Activated T-helper 17 cell treated with anti-CD3 and anti-CD28 coated beads, Interleukin-2, amount 50 U/mL, for 72 hours (primary cell): ENCODE results near the gene THOC3. TPM values are rescaled to one million over a fixed set of nuclear protein-coding genes. Genes with fewer than 3 reads are reported as not detected.
A peak's percentile ranks its signal among the peaks of the same experiment; 100 is the strongest.
"Not testable (repeated sequence)": the region's sequence is repeated elsewhere in the genome, so short reads cannot be mapped to it uniquely, and the experiment has no call there.

Experiments
- ATAC-seq: fragments of 150-1000 bp; cut with Tn5 transposase; replicated peaks from 2 replicates; pipeline ENCODE4 v1.10.0; 2021; ENCODE audit warnings: mild to moderate bottlenecking, moderate library complexity
- H3K27ac Mint-ChIP-seq: one replicate; pipeline ENCODE4 v1.8.0; 2022; ENCODE audit warnings: mixed read lengths
- H3K27me3 Mint-ChIP-seq: one replicate; pipeline ENCODE4 v1.8.0; 2022; ENCODE audit warnings: mixed read lengths
- H3K36me3 Mint-ChIP-seq: one replicate; pipeline ENCODE4 v1.8.0; 2022; ENCODE audit warnings: low read depth, mild to moderate bottlenecking, mixed read lengths
- H3K4me1 Mint-ChIP-seq: one replicate; pipeline ENCODE4 v1.8.0; 2022; ENCODE audit warnings: mixed read lengths
- H3K4me3 Mint-ChIP-seq: one replicate; pipeline ENCODE4 v1.8.0; 2022; ENCODE audit warnings: mild to moderate bottlenecking, mixed read lengths
- H3K9me3 Mint-ChIP-seq: one replicate; pipeline ENCODE4 v1.8.0; 2022; ENCODE audit warnings: mixed read lengths
- total RNA-seq, 2 donors: library from RNA; stranded (reverse); gene quantifications; one replicate each; pipeline ENCODE4 v1.2.3, GENCODE V29; 2022

The THOC3 gene
- 100 to 1,000 TPM; 122 to 126 TPM for total RNA-seq

GRCh38 chr5:175967471-175968372 is at the start of gene THOC3:
TSS of gene THOC3 (minus strand) at chr5:175968315. CDS start at chr5:175968208, 107 bp downstream.
- not testable (repeated sequence) for H3K4me1 Mint-ChIP-seq, H3K9me3 Mint-ChIP-seq, H3K27me3 Mint-ChIP-seq
- H3K4me3 Mint-ChIP-seq: peak within 1 kb of the TSS; percentile 83
- peak within 1 kb of the TSS; percentile 63 for H3K27ac Mint-ChIP-seq
- peaks cover 28% of the 10 kb centered on the region for H3K36me3 Mint-ChIP-seq
- ATAC-seq: peak; percentile 99

- not testable (repeated sequence) for H3K9me3 Mint-ChIP-seq, H3K4me3 Mint-ChIP-seq, H3K27ac Mint-ChIP-seq, H3K36me3 Mint-ChIP-seq, H3K27me3 Mint-ChIP-seq, H3K4me1 Mint-ChIP-seq
- ATAC-seq: peak; percentile 98
Measured at GRCh38 chr5:176017324-176017723, 49.2 kb upstream of the THOC3 start.

- not testable (repeated sequence) for H3K36me3 Mint-ChIP-seq, H3K27ac Mint-ChIP-seq, H3K4me3 Mint-ChIP-seq, H3K9me3 Mint-ChIP-seq, ATAC-seq, H3K27me3 Mint-ChIP-seq, H3K4me1 Mint-ChIP-seq
Measured at GRCh38 chr5:176014360-176014759, 46.2 kb upstream of the THOC3 start.

- not testable (repeated sequence) for ATAC-seq
Measured at GRCh38 chr5:176011088-176011487, 43.0 kb upstream of the THOC3 start.

GRCh38 chr5:176010202-176010601 is 42.1 kb upstream of the THOC3 start:
- H3K27ac Mint-ChIP-seq: not testable (repeated sequence)

More at GRCh38 chr5:176011088-176011487, 43.0 kb upstream of the THOC3 start:
- H3K4me3 Mint-ChIP-seq, H3K4me1 Mint-ChIP-seq, H3K9me3 Mint-ChIP-seq, H3K27me3 Mint-ChIP-seq, H3K36me3 Mint-ChIP-seq, H3K27ac Mint-ChIP-seq: not testable (repeated sequence)

GRCh38 chr5:176007220-176007619 is 39.1 kb upstream of the THOC3 start:
- peak overlapping the region; percentile 84 for H3K4me3 Mint-ChIP-seq
- not testable (repeated sequence) for H3K9me3 Mint-ChIP-seq, ATAC-seq

More at GRCh38 chr5:176010202-176010601, 42.1 kb upstream of the THOC3 start:
- not testable (repeated sequence) for H3K4me3 Mint-ChIP-seq, H3K36me3 Mint-ChIP-seq, H3K27me3 Mint-ChIP-seq, ATAC-seq, H3K9me3 Mint-ChIP-seq
- peaks cover 12% of the 10 kb centered on the region for H3K4me1 Mint-ChIP-seq

GRCh38 chr5:176006819-176007218 is 38.7 kb upstream of the THOC3 start:
- peaks cover 12% of the 10 kb centered on the region for H3K4me1 Mint-ChIP-seq
- H3K27ac Mint-ChIP-seq: peak overlapping the region; percentile 92
- not testable (repeated sequence) for ATAC-seq, H3K27me3 Mint-ChIP-seq, H3K36me3 Mint-ChIP-seq, H3K9me3 Mint-ChIP-seq
- peak overlapping the region; percentile 84 for H3K4me3 Mint-ChIP-seq

More at GRCh38 chr5:176007220-176007619, 39.1 kb upstream of the THOC3 start:
- Mint-ChIP-seq H3K4me1 (peaks cover 12% of the 10 kb centered on the region), H3K27ac (peak overlapping the region; percentile 92)
- H3K36me3 Mint-ChIP-seq, H3K27me3 Mint-ChIP-seq: not testable (repeated sequence)

GRCh38 chr5:175997979-175998378 is 29.9 kb upstream of the THOC3 start:
- H3K4me1 Mint-ChIP-seq, H3K9me3 Mint-ChIP-seq, ATAC-seq, H3K27me3 Mint-ChIP-seq, H3K36me3 Mint-ChIP-seq, H3K4me3 Mint-ChIP-seq, H3K27ac Mint-ChIP-seq: not testable (repeated sequence)

- H3K4me1 Mint-ChIP-seq, H3K36me3 Mint-ChIP-seq, H3K27ac Mint-ChIP-seq, H3K4me3 Mint-ChIP-seq, H3K9me3 Mint-ChIP-seq, H3K27me3 Mint-ChIP-seq, ATAC-seq: not testable (repeated sequence)
Measured at GRCh38 chr5:175997495-175997894, 29.4 kb upstream of the THOC3 start.

GRCh38 chr5:175996791-175997190 is 28.7 kb upstream of the THOC3 start:
- not testable (repeated sequence) for H3K36me3 Mint-ChIP-seq

GRCh38 chr5:175995506-175995905 is 27.4 kb upstream of the THOC3 start:
- peak; percentile 92 for ATAC-seq
- H3K4me1 Mint-ChIP-seq, H3K27ac Mint-ChIP-seq, H3K9me3 Mint-ChIP-seq, H3K4me3 Mint-ChIP-seq, H3K27me3 Mint-ChIP-seq, H3K36me3 Mint-ChIP-seq: not testable (repeated sequence)

More at GRCh38 chr5:175996791-175997190, 28.7 kb upstream of the THOC3 start:
- H3K4me3 Mint-ChIP-seq, H3K4me1 Mint-ChIP-seq, ATAC-seq, H3K27me3 Mint-ChIP-seq, H3K27ac Mint-ChIP-seq, H3K9me3 Mint-ChIP-seq: not testable (repeated sequence)

- H3K27ac Mint-ChIP-seq, ATAC-seq, H3K4me1 Mint-ChIP-seq, H3K9me3 Mint-ChIP-seq, H3K36me3 Mint-ChIP-seq, H3K4me3 Mint-ChIP-seq, H3K27me3 Mint-ChIP-seq: not testable (repeated sequence)
Measured at GRCh38 chr5:175979371-175979995, 11.4 kb upstream of the THOC3 start.

- ATAC-seq: peak; percentile 56
- peaks cover 22% of the 10 kb centered on the region for H3K36me3 Mint-ChIP-seq
- not testable (repeated sequence) for H3K4me1 Mint-ChIP-seq, H3K9me3 Mint-ChIP-seq, H3K27me3 Mint-ChIP-seq, H3K27ac Mint-ChIP-seq
- peak overlapping the region; percentile 83 for H3K4me3 Mint-ChIP-seq
Measured at GRCh38 chr5:175968381-175968780, 266 bp upstream of the THOC3 start.

GRCh38 chr5:175962329-175962728 is 5.8 kb downstream of the THOC3 start:
- peaks cover 54% of the 10 kb centered on the region for H3K36me3 Mint-ChIP-seq
- not testable (repeated sequence) for ATAC-seq, H3K4me1 Mint-ChIP-seq, H3K9me3 Mint-ChIP-seq, H3K27me3 Mint-ChIP-seq, H3K27ac Mint-ChIP-seq, H3K4me3 Mint-ChIP-seq

- H3K9me3 Mint-ChIP-seq, H3K27me3 Mint-ChIP-seq, H3K27ac Mint-ChIP-seq, ATAC-seq, H3K4me1 Mint-ChIP-seq, H3K4me3 Mint-ChIP-seq: not testable (repeated sequence)
- peaks cover 43% of the 10 kb centered on the region for H3K36me3 Mint-ChIP-seq
Measured at GRCh38 chr5:175960228-175960627, 7.9 kb downstream of the THOC3 start.
